Lower leg skin (tissue), 3 donors: ENCODE measurements around the gene ABHD11.
"Not testable (repeated sequence)": the region's sequence is repeated elsewhere in the genome, so short reads cannot be mapped to it uniquely, and the experiment has no call there.

Experiments
- CTCF ChIP-seq, 3 donors: fragments of 450-650 bp; IDR thresholded peaks; one replicate each; pipeline ENCODE4 v1.5.1; 2016; ENCODE audit warnings: antibody characterized with exemption in 3 of 3, mild to moderate bottlenecking in 3 of 3, moderate library complexity in 2 of 3
- POLR2A ChIP-seq, 2 donors: fragments of 450-650 bp; IDR thresholded peaks; one replicate each; pipeline ENCODE4 v1.6.1; 2016 to 2017; ENCODE audit warnings: antibody characterized with exemption in 2 of 2, mild to moderate bottlenecking in 1 of 2, moderate library complexity in 1 of 2

GRCh38 chr7:73720443-73720842 lies 18.2 kb downstream of the ABHD11 start:
- TF ChIP-seq CTCF, POLR2A (IDR thresholded peaks at IDR 0.05): not testable (repeated sequence)
